Gastroesophageal sphincter (tissue), 4 donors: ENCODE measurements around the gene SGMS1. TPM values are rescaled to one million over a fixed set of nuclear protein-coding genes. Genes with fewer than 3 reads are reported as not detected.

Source experiments
- ATAC-seq: fragments of 150-250 bp; one replicate; pipeline ENCODE4 v1.9.1; 2016; ENCODE audit warnings: mild to moderate bottlenecking, moderate library complexity
- H3K27ac ChIP-seq, 4 donors: fragments of 200-600 bp; sonication (generic) in 3 of 4; 1 replicate in 3 of 4; 2 replicates in 1 of 4; pipeline ENCODE4 v1.5.1; 2016 to 2019
- H3K27me3 ChIP-seq: fragments of 200-600 bp; sonication (generic); one replicate; pipeline ENCODE4 v1.5.1; 2019
- H3K36me3 ChIP-seq, 2 donors: fragments of 200-600 bp; sonication (generic); one replicate each; pipeline ENCODE4 v1.5.1; 2019; ENCODE audit warnings: control low read depth in 1 of 2
- H3K4me1 ChIP-seq, 3 donors: fragments of 200-600 bp; sonication (generic); 1 replicate in 2 of 3; 2 replicates in 1 of 3; pipeline ENCODE4 v1.5.1; 2016 to 2019; ENCODE audit warnings: control low read depth in 2 of 3
- H3K4me3 ChIP-seq, 2 donors: fragments of 200-600 bp; sonication (generic); one replicate each; pipeline ENCODE4 v1.5.1; 2019; ENCODE audit warnings: mild to moderate bottlenecking in 1 of 2, moderate library complexity in 1 of 2
- H3K9me3 ChIP-seq, 3 donors: fragments of 200-600 bp; sonication (generic); one replicate each; pipeline ENCODE4 v1.5.1; 2017 to 2019; ENCODE audit warnings: control low read depth in 2 of 3
- EP300 ChIP-seq: sonication (generic); formaldehyde crosslinking; IDR thresholded peaks from one replicate; pipeline ENCODE4 v1.6.1; 2017; ENCODE audit warnings: antibody characterized with exemption, mild to moderate bottlenecking
- POLR2A ChIP-seq, 2 donors: fragments of 450-650 bp; IDR thresholded peaks; one replicate each; pipeline ENCODE4 v1.6.1; 2017; ENCODE audit warnings: antibody characterized with exemption in 2 of 2, mild to moderate bottlenecking in 2 of 2, moderate library complexity in 1 of 2
- POLR2AphosphoS5 ChIP-seq: sonication (generic); formaldehyde crosslinking; IDR thresholded peaks from one replicate; pipeline ENCODE4 v1.6.1; 2017; ENCODE audit warnings: antibody characterized with exemption
- WGBS, 2 donors: methylation state at CpG; one replicate each; pipeline ENCODE4 v1.1.5; 2018; ENCODE audit warnings: low coverage in 1 of 2; 5-methylcytosine and 5-hydroxymethylcytosine counted together
- total RNA-seq, 4 donors: library from RNA; depleted of rRNA; stranded (reverse); fragments of >200 nt; gene quantifications; one replicate each; pipeline ENCODE4 v1.1.0, GENCODE V29; 2016
- TF ChIP-seq, protein P1 (sequence below), 4 experiments: fragments of 200-600 bp in 2 of 4; fragments of 450-650 bp in 2 of 4; sonication (generic) in 1 of 4; IDR thresholded peaks; one replicate each; pipeline ENCODE4 v1.5.1; 2017 to 2019; ENCODE audit warnings: antibody characterized with exemption in 4 of 4, mild to moderate bottlenecking in 2 of 4, moderate library complexity in 2 of 4

SGMS1 gene
- total RNA-seq, 4 donors from 2014 or later: 57.7 to 116 (median 66.1) TPM

DNA sequence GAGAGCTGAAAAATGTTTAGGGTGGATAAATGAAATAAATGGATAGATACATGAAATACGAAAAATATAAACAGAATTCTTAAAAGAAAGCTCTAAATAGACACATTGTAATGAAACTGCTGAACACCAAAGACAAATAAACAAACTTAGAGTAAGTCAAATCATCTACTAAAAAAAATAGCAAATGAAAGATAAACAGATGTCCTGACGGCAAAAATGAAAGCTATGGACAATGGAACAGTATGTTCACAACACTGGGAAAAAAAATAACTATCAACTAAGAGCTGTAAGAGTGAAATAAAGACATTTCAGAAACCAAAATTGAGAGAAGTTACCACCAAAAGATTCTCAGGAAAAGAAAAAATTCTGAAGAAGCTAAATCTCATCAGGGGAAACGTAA is 106.1 kb downstream of the SGMS1 start:
- WGBS, 2 donors: 63% methylated on average over 2 to 3 of the region's 3 CpGs
- Histone ChIP-seq H3K27me3 (no peaks in the 10 kb centered on the region), H3K36me3 (peaks cover 0 to 5% of the 10 kb centered on the region in 2 donors), H3K4me1 (peaks cover 0 to 40% (median 0%) of the 10 kb centered on the region in 3 donors), H3K4me3 (no peak overlapping the region), H3K27ac (peak overlapping the region in 2 of 4 donors; percentile 14 to 39), H3K9me3 (no peaks in the 10 kb centered on the region)
- TF ChIP-seq, protein P1, sequence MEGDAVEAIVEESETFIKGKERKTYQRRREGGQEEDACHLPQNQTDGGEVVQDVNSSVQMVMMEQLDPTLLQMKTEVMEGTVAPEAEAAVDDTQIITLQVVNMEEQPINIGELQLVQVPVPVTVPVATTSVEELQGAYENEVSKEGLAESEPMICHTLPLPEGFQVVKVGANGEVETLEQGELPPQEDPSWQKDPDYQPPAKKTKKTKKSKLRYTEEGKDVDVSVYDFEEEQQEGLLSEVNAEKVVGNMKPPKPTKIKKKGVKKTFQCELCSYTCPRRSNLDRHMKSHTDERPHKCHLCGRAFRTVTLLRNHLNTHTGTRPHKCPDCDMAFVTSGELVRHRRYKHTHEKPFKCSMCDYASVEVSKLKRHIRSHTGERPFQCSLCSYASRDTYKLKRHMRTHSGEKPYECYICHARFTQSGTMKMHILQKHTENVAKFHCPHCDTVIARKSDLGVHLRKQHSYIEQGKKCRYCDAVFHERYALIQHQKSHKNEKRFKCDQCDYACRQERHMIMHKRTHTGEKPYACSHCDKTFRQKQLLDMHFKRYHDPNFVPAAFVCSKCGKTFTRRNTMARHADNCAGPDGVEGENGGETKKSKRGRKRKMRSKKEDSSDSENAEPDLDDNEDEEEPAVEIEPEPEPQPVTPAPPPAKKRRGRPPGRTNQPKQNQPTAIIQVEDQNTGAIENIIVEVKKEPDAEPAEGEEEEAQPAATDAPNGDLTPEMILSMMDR (IDR thresholded peaks at IDR 0.05): no peak
- TF ChIP-seq POLR2A (IDR thresholded peaks at IDR 0.05) (no peak), POLR2AphosphoS5 (no peak), EP300 (no peak)
- no peak for ATAC-seq

DNA sequence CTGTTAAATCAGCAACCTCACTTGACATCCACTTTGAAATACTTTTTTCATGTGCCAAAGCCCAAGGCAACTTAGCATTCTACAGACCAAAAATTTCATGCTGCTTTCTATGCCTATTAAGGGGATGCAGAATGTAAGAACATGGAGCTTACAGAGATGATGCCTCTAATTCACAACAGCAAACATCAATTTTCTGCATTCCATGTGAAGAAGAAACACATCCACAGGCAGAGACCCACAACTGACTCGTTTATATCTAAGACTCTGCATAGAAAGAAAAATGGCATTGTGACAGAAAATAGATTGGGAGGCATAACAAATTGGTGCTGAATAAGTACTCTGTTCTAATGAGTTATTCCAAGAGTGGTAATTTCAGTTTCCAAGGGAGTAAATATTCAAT is 107.6 kb downstream of the SGMS1 start:
- no peak for ATAC-seq

DNA sequence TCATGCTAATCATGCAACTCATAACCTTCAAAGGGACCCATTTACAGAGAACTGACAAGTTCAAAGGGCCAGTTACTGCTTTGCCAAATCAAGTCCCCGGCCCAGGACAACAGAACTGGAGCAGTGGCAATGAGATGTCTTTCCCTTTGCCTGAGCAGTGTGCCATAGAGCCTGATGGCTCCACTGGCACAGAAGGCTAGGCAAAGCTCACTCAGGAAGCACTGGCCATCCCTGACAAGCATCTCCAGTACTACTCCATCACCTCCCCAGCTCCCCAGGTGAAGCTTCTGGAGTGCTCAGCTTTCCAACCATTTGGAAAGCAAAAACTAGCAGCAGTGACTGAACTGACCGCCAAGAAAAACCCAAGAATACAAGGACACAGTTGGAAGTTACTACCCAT is 108.3 kb downstream of the SGMS1 start:
- peaks cover 7 to 55% (median 9%) of the 10 kb centered on the region in 3 donors for H3K4me1 ChIP-seq

More for the DNA sequence above, 107.6 kb downstream of the SGMS1 start:
- peaks cover 0 to 5% of the 10 kb centered on the region in 2 donors for H3K36me3 ChIP-seq
- WGBS, 2 donors: 29 to 31% methylated on average over 1 of the region's 1 CpG
- H3K9me3 ChIP-seq: no peaks in the 10 kb centered on the region
- no peak overlapping the region for H3K4me3 ChIP-seq
- H3K4me1 ChIP-seq: peaks cover 7 to 55% (median 9%) of the 10 kb centered on the region in 3 donors
- no peak overlapping the region for H3K27ac ChIP-seq
- TF ChIP-seq POLR2AphosphoS5 (no peak), POLR2A (IDR thresholded peaks at IDR 0.05) (no peak), EP300 (no peak)
- TF ChIP-seq, protein P1 (IDR thresholded peaks at IDR 0.05): no peak
- no peaks in the 10 kb centered on the region for H3K27me3 ChIP-seq

DNA sequence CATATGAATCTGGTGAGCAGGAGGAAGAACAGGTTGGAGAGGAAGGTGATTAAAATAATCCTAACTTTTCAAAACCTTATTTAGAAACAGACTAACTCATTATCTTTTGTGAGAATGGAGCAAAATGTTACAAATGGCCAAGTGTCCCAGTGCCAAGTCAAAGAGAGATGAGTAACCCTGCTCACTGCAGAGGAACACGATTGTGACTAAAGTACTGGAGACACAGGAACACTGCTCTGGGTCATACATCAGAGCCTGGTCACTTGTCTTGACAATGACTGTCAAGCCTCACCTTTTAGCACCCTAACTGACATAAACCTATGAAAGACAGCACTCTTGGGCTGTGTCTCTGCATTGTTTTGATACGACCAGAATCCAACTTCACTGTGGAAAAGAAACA is 108.8 kb downstream of the SGMS1 start:
- H3K4me3 ChIP-seq: no peak overlapping the region
- peaks cover 7 to 55% (median 9%) of the 10 kb centered on the region in 3 donors for H3K4me1 ChIP-seq
- H3K27me3 ChIP-seq: no peaks in the 10 kb centered on the region
- H3K27ac ChIP-seq: no peak overlapping the region
- no peak for ATAC-seq
- peaks cover 0 to 5% of the 10 kb centered on the region in 2 donors for H3K36me3 ChIP-seq
- no peaks in the 10 kb centered on the region for H3K9me3 ChIP-seq
- TF ChIP-seq EP300: no peak
- no peak for TF ChIP-seq POLR2A (IDR thresholded peaks at IDR 0.05)
- TF ChIP-seq, protein P1 (IDR thresholded peaks at IDR 0.05): no peak
- no peak for TF ChIP-seq POLR2AphosphoS5
- 36 to 83% methylated on average over 2 of the region's 2 CpGs for WGBS, 2 donors

More for the DNA sequence above, 108.3 kb downstream of the SGMS1 start:
- no peak overlapping the region for H3K4me3 ChIP-seq
- H3K36me3 ChIP-seq: peaks cover 0 to 5% of the 10 kb centered on the region in 2 donors
- H3K27ac ChIP-seq: no peak overlapping the region
- ATAC-seq: no peak
- TF ChIP-seq POLR2AphosphoS5: no peak
- TF ChIP-seq, protein P1 (IDR thresholded peaks at IDR 0.05): no peak
- no peak for TF ChIP-seq EP300
- TF ChIP-seq POLR2A (IDR thresholded peaks at IDR 0.05): no peak
- H3K9me3 ChIP-seq: no peaks in the 10 kb centered on the region
- no peaks in the 10 kb centered on the region for H3K27me3 ChIP-seq
- WGBS, 2 donors: 100% methylated on average over 1 to 2 of the region's 2 CpGs

DNA sequence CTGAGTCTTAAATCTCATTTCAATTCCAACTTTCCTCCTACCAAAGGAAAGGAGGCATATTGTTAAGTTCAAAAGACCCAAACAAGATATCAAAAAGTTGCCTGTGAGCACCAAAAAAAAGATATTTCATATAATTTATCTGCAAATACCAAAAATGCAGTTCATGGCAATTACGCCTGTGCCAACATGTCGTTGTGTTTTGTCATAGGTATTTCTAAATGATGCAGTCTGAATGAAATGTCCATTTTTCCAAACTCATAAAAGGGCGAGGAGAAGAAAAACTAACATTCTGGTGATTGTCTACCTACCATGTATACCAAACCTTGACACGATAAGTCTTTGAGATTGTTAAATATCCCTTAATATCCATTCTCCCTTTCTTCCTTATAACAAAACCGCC is 109.8 kb downstream of the SGMS1 start:
- peaks cover 7 to 55% (median 9%) of the 10 kb centered on the region in 3 donors for H3K4me1 ChIP-seq
- H3K36me3 ChIP-seq: no peaks in the 10 kb centered on the region
- TF ChIP-seq EP300 (no peak), POLR2AphosphoS5 (no peak), POLR2A (IDR thresholded peaks at IDR 0.05) (no peak)
- TF ChIP-seq, protein P1 (IDR thresholded peaks at IDR 0.05): no peak
- no peaks in the 10 kb centered on the region for H3K27me3 ChIP-seq
- no peak for ATAC-seq
- no peak overlapping the region for H3K27ac ChIP-seq
- WGBS, 2 donors: 77 to 90% methylated on average over 4 to 5 of the region's 5 CpGs
- no peaks in the 10 kb centered on the region for H3K9me3 ChIP-seq
- no peak overlapping the region for H3K4me3 ChIP-seq
